Measurements from ENCODE around the gene WASL.
"Not testable (repeated sequence)": the region's sequence is repeated elsewhere in the genome, so short reads cannot be mapped to it uniquely, and the experiment has no call there.

Gene WASL

GRCh38 chr7:123748734-123749536 is at the start of gene WASL:
Gene WASL, minus strand, starts transcription at chr7:123749003. Its CDS starts 269 bp downstream, at chr7:123748734.
- DNase-seq (ENCODE audit: low read depth, low spot score) = peak; percentile 93
- H3K4me3 ChIP-seq (ENCODE audit: low read depth, low read length) = peak within 1 kb of the TSS; percentile 86
- in situ Hi-C loops (cut with HindIII; ENCODE audit: low sequenced_read_pairs) = no loop called here
- no peak for TF ChIP-seq CTCF (IDR thresholded peaks at IDR 0.05; ENCODE audit: low read depth, low read length)

GRCh38 chr7:123797673-123798531 is 49.1 kb upstream of the WASL start:
- TF ChIP-seq CTCF (IDR thresholded peaks at IDR 0.05; ENCODE audit: low read depth, low read length) = peak; percentile 49
- DNase-seq (ENCODE audit: low read depth, low spot score) = peak; percentile 91
- H3K4me3 ChIP-seq (ENCODE audit: low read depth, low read length) = no peak overlapping the region
- in situ Hi-C loops (cut with HindIII; ENCODE audit: low sequenced_read_pairs) = no loop called here

- no peak overlapping the region for H3K4me3 ChIP-seq (ENCODE audit: low read depth, low read length)
- TF ChIP-seq CTCF (IDR thresholded peaks at IDR 0.05; ENCODE audit: low read depth, low read length) = no peak
- no peak for DNase-seq (ENCODE audit: low read depth, low spot score)
- in situ Hi-C loops (cut with HindIII; ENCODE audit: low sequenced_read_pairs) = no loop called here
These were observed 47.8 kb upstream of the WASL start for GRCh38 chr7:123796568-123796967.

- no peak for DNase-seq (ENCODE audit: low read depth, low spot score)
- no peak for TF ChIP-seq CTCF (IDR thresholded peaks at IDR 0.05; ENCODE audit: low read depth, low read length)
- H3K4me3 ChIP-seq (ENCODE audit: low read depth, low read length) = no peak overlapping the region
- in situ Hi-C loops (cut with HindIII; ENCODE audit: low sequenced_read_pairs) = no loop called here
These were observed 47.1 kb upstream of the WASL start for GRCh38 chr7:123795917-123796316.

- DNase-seq (ENCODE audit: low read depth, low spot score); in situ Hi-C loops (cut with HindIII; ENCODE audit: low sequenced_read_pairs); H3K4me3 ChIP-seq (ENCODE audit: low read depth, low read length): not testable (repeated sequence)
These were observed 46.3 kb upstream of the WASL start for GRCh38 chr7:123795116-123795515.

GRCh38 chr7:123792547-123792946 is 43.7 kb upstream of the WASL start:
- in situ Hi-C loops (cut with HindIII; ENCODE audit: low sequenced_read_pairs) = no loop called here
- H3K4me3 ChIP-seq (ENCODE audit: low read depth, low read length) = no peak overlapping the region
- no peak for TF ChIP-seq CTCF (IDR thresholded peaks at IDR 0.05; ENCODE audit: low read depth, low read length)
- no peak for DNase-seq (ENCODE audit: low read depth, low spot score)

GRCh38 chr7:123791001-123791400 is 42.2 kb upstream of the WASL start:
- no peak overlapping the region for H3K4me3 ChIP-seq (ENCODE audit: low read depth, low read length)
- no peak for TF ChIP-seq CTCF (IDR thresholded peaks at IDR 0.05; ENCODE audit: low read depth, low read length)
- no peak for DNase-seq (ENCODE audit: low read depth, low spot score)
- in situ Hi-C loops (cut with HindIII; ENCODE audit: low sequenced_read_pairs) = no loop called here
